ENCODE results near the gene FLNA. TPM values are rescaled to one million over a fixed set of nuclear protein-coding genes. Genes with fewer than 3 reads are reported as not detected.

FLNA gene
- total and polyA plus RNA-seq, 2 donors (not counting 3 experiments of a cell fraction or from before 2014, with no cell fraction given), result 658 to 1,474 TPM

DNA sequence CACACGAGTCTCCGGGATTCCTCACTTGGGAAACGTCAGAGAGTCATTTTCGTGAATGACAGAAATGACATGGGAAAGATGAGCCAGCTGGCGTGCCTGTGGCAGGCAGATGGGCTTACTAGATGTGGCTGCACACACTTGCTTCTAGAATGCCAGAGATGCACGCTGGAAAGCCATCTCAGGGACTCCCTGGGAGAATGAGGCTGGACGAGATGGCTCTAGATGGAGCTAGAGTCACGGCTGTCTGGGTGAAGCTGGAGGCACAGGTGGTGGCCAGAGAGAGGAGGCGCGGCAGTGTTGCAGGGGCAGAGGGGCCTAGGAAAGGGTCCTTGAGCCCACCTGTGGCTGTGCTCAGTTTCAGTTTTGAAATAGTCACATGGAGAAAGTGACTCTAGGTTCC, 52.8 kb downstream of the FLNA start:
- POLR2A ChIA-PET, result no interaction called here
- no peak overlapping the region for H3K9ac ChIP-seq (replicated peaks; ENCODE audit: extremely low read depth, insufficient read depth, low read length)
- no peak for DNase-seq (ENCODE audit: low read depth, low spot score)
- H3K9me3 ChIP-seq (replicated peaks; ENCODE audit: control insufficient read depth, insufficient read depth, low read length), result no peaks in the 10 kb centered on the region
- CTCF ChIA-PET, result no interaction called here
- H3K79me2 ChIP-seq (ENCODE audit: control insufficient read depth, insufficient read depth, low read length), result no peaks in the 10 kb centered on the region
- no peaks in the 10 kb centered on the region for H3K27me3 ChIP-seq (ENCODE audit: control insufficient read depth in 2 of 2, insufficient read depth in 2 of 2, low read length in 2 of 2)
- no peaks in the 10 kb centered on the region for H3K9me1 ChIP-seq (replicated peaks; ENCODE audit: control insufficient read depth, extremely low read depth, insufficient read depth, low read length)
- H3K27ac ChIP-seq (ENCODE audit: insufficient read depth, low read depth, low read length), result no peak overlapping the region
- intact Hi-C loops (cut with micrococcal nuclease), result no loop called here
- H4K20me1 ChIP-seq (replicated peaks; ENCODE audit: control insufficient read depth, extremely low read depth, insufficient read depth, low read length), result no peaks in the 10 kb centered on the region
- no TSS peak for BruUV-seq (replicated peaks)
- H3K4me3 ChIP-seq (replicated peaks in 1 of 3; ENCODE audit: insufficient read depth in 1 of 3, low read depth in 1 of 3, low read length in 3 of 3), result no peak overlapping the region
- no peak for FAIRE-seq
- H3K4me2 ChIP-seq (ENCODE audit: insufficient read depth, low read length), result no peak overlapping the region
- dilution Hi-C loops (cut with MboI; ENCODE audit: extremely low pct_ligation_motif_present, low sequenced_read_pairs), result no loop called here
- H3K4me1 ChIP-seq (ENCODE audit: control insufficient read depth, extremely low read depth, insufficient read depth, low read length), result peaks cover 15% of the 10 kb centered on the region
- H3K36me3 ChIP-seq (ENCODE audit: control insufficient read depth in 2 of 2, extremely low read depth in 1 of 2, insufficient read depth in 2 of 2, low read length in 2 of 2), result no peaks in the 10 kb centered on the region
- no peak overlapping the region for H2AFZ ChIP-seq (ENCODE audit: low read depth, low read length)
- TF ChIP-seq, protein P1, sequence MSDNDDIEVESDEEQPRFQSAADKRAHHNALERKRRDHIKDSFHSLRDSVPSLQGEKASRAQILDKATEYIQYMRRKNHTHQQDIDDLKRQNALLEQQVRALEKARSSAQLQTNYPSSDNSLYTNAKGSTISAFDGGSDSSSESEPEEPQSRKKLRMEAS (IDR thresholded peaks at IDR 0.05; ENCODE audit: insufficient read depth, insufficient read length), result no peak
- TF ChIP-seq POLR2A (IDR thresholded peaks at IDR 0.05; ENCODE audit: low read depth, low read length) (no peak), EZH2 (IDR thresholded peaks at IDR 0.05; ENCODE audit: borderline replicate concordance, low read depth, low read length, severe bottlenecking) (no peak), JUN (IDR thresholded peaks at IDR 0.05; ENCODE audit: borderline replicate concordance, insufficient read depth, insufficient read length, low read depth) (no peak), FOS (IDR thresholded peaks at IDR 0.05; ENCODE audit: borderline replicate concordance, insufficient read depth, low read length) (no peak), POLR2AphosphoS5 (IDR thresholded peaks at IDR 0.05; ENCODE audit: insufficient read depth, low read depth, low read length) (no peak), MYC (IDR thresholded peaks at IDR 0.05; ENCODE audit: low read depth, low read length) (no peak), GATA2 (IDR thresholded peaks at IDR 0.05; ENCODE audit: insufficient read depth, insufficient read length, low read depth, low read length) (no peak)
- TF ChIP-seq, protein P2, sequence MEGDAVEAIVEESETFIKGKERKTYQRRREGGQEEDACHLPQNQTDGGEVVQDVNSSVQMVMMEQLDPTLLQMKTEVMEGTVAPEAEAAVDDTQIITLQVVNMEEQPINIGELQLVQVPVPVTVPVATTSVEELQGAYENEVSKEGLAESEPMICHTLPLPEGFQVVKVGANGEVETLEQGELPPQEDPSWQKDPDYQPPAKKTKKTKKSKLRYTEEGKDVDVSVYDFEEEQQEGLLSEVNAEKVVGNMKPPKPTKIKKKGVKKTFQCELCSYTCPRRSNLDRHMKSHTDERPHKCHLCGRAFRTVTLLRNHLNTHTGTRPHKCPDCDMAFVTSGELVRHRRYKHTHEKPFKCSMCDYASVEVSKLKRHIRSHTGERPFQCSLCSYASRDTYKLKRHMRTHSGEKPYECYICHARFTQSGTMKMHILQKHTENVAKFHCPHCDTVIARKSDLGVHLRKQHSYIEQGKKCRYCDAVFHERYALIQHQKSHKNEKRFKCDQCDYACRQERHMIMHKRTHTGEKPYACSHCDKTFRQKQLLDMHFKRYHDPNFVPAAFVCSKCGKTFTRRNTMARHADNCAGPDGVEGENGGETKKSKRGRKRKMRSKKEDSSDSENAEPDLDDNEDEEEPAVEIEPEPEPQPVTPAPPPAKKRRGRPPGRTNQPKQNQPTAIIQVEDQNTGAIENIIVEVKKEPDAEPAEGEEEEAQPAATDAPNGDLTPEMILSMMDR (IDR thresholded peaks at IDR 0.05; ENCODE audit: extremely low read depth in 1 of 2, insufficient read depth in 1 of 2, low read depth in 1 of 2, low read length in 2 of 2), result no peak
